NCI-H2029 treated with DMSO at 0.1 percent for 48 hours (cell line): ENCODE measurements around the gene CELSR1.

Source experiments
- DNase-seq: peaks from one replicate; lab custom pipeline; 2025; lab: John Stamatoyannopoulos, UW

Gene CELSR1

GRCh38 chr22:46551321-46551720 lies 13.9 kb upstream of the CELSR1 start:
- no peak for DNase-seq

- no peak for DNase-seq
Measured at GRCh38 chr22:46549971-46550641, 12.7 kb upstream of the CELSR1 start.

GRCh38 chr22:46549563-46549840 lies 12.1 kb upstream of the CELSR1 start:
- DNase-seq, result no peak

GRCh38 chr22:46547883-46548244 lies 10.4 kb upstream of the CELSR1 start:
- DNase-seq, result no peak

GRCh38 chr22:46547179-46547882 lies 9.9 kb upstream of the CELSR1 start:
- DNase-seq, result no peak

GRCh38 chr22:46546466-46547178 lies 9.2 kb upstream of the CELSR1 start:
- no peak for DNase-seq

- no peak for DNase-seq
Measured at GRCh38 chr22:46545086-46545792, 7.8 kb upstream of the CELSR1 start.

- DNase-seq, result peak; percentile 7
Measured at GRCh38 chr22:46542011-46542985, 4.9 kb upstream of the CELSR1 start.

- DNase-seq, result no peak
Measured at GRCh38 chr22:46541536-46541935, 4.1 kb upstream of the CELSR1 start.

GRCh38 chr22:46540874-46541273 lies 3.5 kb upstream of the CELSR1 start:
- DNase-seq, result no peak

- DNase-seq, result no peak
Measured at GRCh38 chr22:46539169-46539568, 1.7 kb upstream of the CELSR1 start.

GRCh38 chr22:46538814-46539160 lies 1.4 kb upstream of the CELSR1 start:
- no peak for DNase-seq

- no peak for DNase-seq
Measured at GRCh38 chr22:46537946-46538813, 760 bp upstream of the CELSR1 start.

GRCh38 chr22:46536537-46537224 lies 739 bp downstream of the CELSR1 start:
- no peak for DNase-seq

GRCh38 chr22:46535876-46536536 lies 1.4 kb downstream of the CELSR1 start:
- no peak for DNase-seq

GRCh38 chr22:46534901-46535630 lies 2.4 kb downstream of the CELSR1 start:
- no peak for DNase-seq

- DNase-seq, result no peak
Measured at GRCh38 chr22:46534177-46534776, 3.1 kb downstream of the CELSR1 start.

GRCh38 chr22:46533070-46533833 lies 4.2 kb downstream of the CELSR1 start:
- DNase-seq, result no peak
